ENCODE results near the gene PTTG2. TPM values are rescaled to one million over a fixed set of nuclear protein-coding genes. Genes with fewer than 3 reads are reported as not detected.
A peak's percentile ranks its signal among the peaks of the same experiment; 100 is the strongest.

PTTG2 gene
- total RNA-seq, 4 donors from 2014 or later: 0.90 to 4.1 TPM; not detected in 2

GRCh38 chr4:37967736-37968135 lies 7.5 kb downstream of the PTTG2 start:
- Histone ChIP-seq H3K36me3 (no peaks in the 10 kb centered on the region), H3K27me3 (no peaks in the 10 kb centered on the region), H3K4me3 (no peak overlapping the region), H3K27ac (peak overlapping the region; percentile 58 to 85), H3K4me1 (peaks cover 0 to 5% of the 10 kb centered on the region in 2 donors), H3K9me3 (no peaks in the 10 kb centered on the region)
- no peak for TF ChIP-seq POLR2A (IDR thresholded peaks at IDR 0.05)
- TF ChIP-seq CTCF (IDR thresholded peaks at IDR 0.05): no peak
- intact Hi-C loops (cut with DNase I; ENCODE audit: low total_unique reads): no loop called here
- no peak for DNase-seq

DNA sequence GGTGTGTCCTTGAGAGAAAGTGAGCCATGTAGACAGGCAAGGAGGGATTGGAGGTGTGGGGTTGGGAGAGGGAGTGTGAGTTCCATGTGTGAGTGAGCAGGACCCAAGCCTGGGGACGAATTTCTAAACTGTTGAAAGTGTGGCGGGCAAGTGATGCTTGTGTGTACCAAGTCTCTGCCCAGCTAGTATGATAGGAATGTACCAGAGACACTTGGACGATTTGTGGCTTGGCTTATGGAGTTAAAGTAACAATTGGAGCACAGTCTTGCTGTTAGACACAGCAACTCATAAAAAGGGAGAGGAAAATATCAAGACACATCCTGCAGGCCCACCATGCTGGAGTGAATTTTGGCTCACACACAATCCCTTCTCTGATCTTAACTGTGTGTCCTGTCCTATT lies 8.5 kb downstream of the PTTG2 start:
- no peaks in the 10 kb centered on the region for H3K9me3 ChIP-seq
- H3K4me1 ChIP-seq: peaks cover 0 to 5% of the 10 kb centered on the region in 2 donors
- H3K4me3 ChIP-seq: no peak overlapping the region
- no peaks in the 10 kb centered on the region for H3K36me3 ChIP-seq
- peak overlapping the region; percentile 58 to 85 for H3K27ac ChIP-seq
- no peak for DNase-seq
- TF ChIP-seq CTCF (IDR thresholded peaks at IDR 0.05): no peak
- TF ChIP-seq POLR2A (IDR thresholded peaks at IDR 0.05): no peak
- no peaks in the 10 kb centered on the region for H3K27me3 ChIP-seq
- intact Hi-C loops (cut with DNase I; ENCODE audit: low total_unique reads): no loop called here

- TF ChIP-seq POLR2A (IDR thresholded peaks at IDR 0.05): no peak
- TF ChIP-seq CTCF (IDR thresholded peaks at IDR 0.05): peak in 2 of 4 experiments; percentile 21 to 22
- intact Hi-C loops (cut with DNase I; ENCODE audit: low total_unique reads): loop anchor here (10.0 kb wide), 2 partner anchors 64 to 76 kb away; partner anchors contain the start of gene TBC1D1
- Histone ChIP-seq H3K9me3 (no peaks in the 10 kb centered on the region), H3K4me1 (peaks cover 0 to 5% of the 10 kb centered on the region in 2 donors), H3K27ac (peak overlapping the region; percentile 33 to 53), H3K27me3 (no peaks in the 10 kb centered on the region), H3K36me3 (no peaks in the 10 kb centered on the region), H3K4me3 (no peak overlapping the region)
- DNase-seq: peak; percentile 47 to 59
These were observed 10.5 kb downstream of the PTTG2 start for GRCh38 chr4:37970702-37971101.

GRCh38 chr4:37971202-37971601 lies 11.0 kb downstream of the PTTG2 start:
- intact Hi-C loops (cut with DNase I; ENCODE audit: low total_unique reads): loop anchor here (10.0 kb wide), 2 partner anchors 64 to 76 kb away; partner anchors contain the start of gene TBC1D1

More at GRCh38 chr4:37971202-37971601, 11.0 kb downstream of the PTTG2 start:
- Histone ChIP-seq H3K27ac (peak overlapping the region; percentile 33 to 53), H3K27me3 (no peaks in the 10 kb centered on the region), H3K9me3 (no peaks in the 10 kb centered on the region), H3K4me3 (no peak overlapping the region), H3K4me1 (peaks cover 0 to under 1% of the 10 kb centered on the region in 2 donors), H3K36me3 (no peaks in the 10 kb centered on the region)
- no peak for DNase-seq
- TF ChIP-seq CTCF (IDR thresholded peaks at IDR 0.05) (no peak), POLR2A (IDR thresholded peaks at IDR 0.05) (no peak)

Measured in uterus (tissue), 4 donors.